Esophagus squamous epithelium (tissue), 5 donors: ENCODE data around the gene NUDT22. TPM values are rescaled to one million over a fixed set of nuclear protein-coding genes. Genes with fewer than 3 reads are reported as not detected.

Experiments used
- DNase-seq: peaks from one replicate; lab custom pipeline; 2025; lab: John Stamatoyannopoulos, UW
- H3K27ac ChIP-seq, 4 donors: fragments of 200-600 bp; sonication (generic); one replicate each; pipeline ENCODE4 v1.5.1; 2016 to 2019; ENCODE audit warnings: mild to moderate bottlenecking in 1 of 4
- H3K27me3 ChIP-seq, 4 donors: fragments of 200-600 bp; sonication (generic); 1 replicate in 3 of 4; 2 replicates in 1 of 4; pipeline versions ENCODE4 v1.5.1 to v1.6.0; 2017 to 2021; ENCODE audit warnings: antibody characterized with exemption in 1 of 4
- H3K36me3 ChIP-seq, 3 donors: fragments of 200-600 bp; sonication (generic); one replicate each; pipeline ENCODE4 v1.5.1; 2016 to 2019
- H3K4me1 ChIP-seq, 3 donors: fragments of 200-600 bp; sonication (generic); one replicate each; pipeline ENCODE4 v1.5.1; 2017 to 2019
- H3K4me3 ChIP-seq, 4 donors: fragments of 200-600 bp; sonication (generic); 1 replicate in 3 of 4; 2 replicates in 1 of 4; pipeline ENCODE4 v1.5.1; 2016 to 2019; ENCODE audit warnings: mild to moderate bottlenecking in 2 of 4, moderate library complexity in 1 of 4
- H3K9me3 ChIP-seq, 3 donors: fragments of 200-600 bp; sonication (generic); one replicate each; pipeline ENCODE4 v1.5.1; 2016 to 2019
- POLR2A ChIP-seq, 4 donors: fragments of 450-650 bp; IDR thresholded peaks; one replicate each; pipeline ENCODE4 v1.6.1; 2017; ENCODE audit warnings: antibody characterized with exemption in 4 of 4, mild to moderate bottlenecking in 4 of 4, moderate library complexity in 3 of 4
- WGBS, 2 donors: methylation state at CpG; one replicate each; pipeline ENCODE4 v1.1.5; 2018; 5-methylcytosine and 5-hydroxymethylcytosine counted together
- intact Hi-C: fragments of 100-400 bp; cut with DNase I; formaldehyde crosslinking; loops from one replicate; pipeline ENCODE4 v1.15.0; 2022
- total RNA-seq, 4 donors: library from RNA; depleted of rRNA; stranded (reverse); fragments of >200 nt; gene quantifications; one replicate each; pipeline ENCODE4 v1.1.0, GENCODE V29; 2016
- TF ChIP-seq, protein P1 (sequence below), 6 experiments: fragments of 450-650 bp in 4 of 6; fragments of 200-600 bp in 2 of 6; sonication (generic) in 2 of 6; IDR thresholded peaks; one replicate each; pipeline ENCODE4 v1.5.1; 2016 to 2019; ENCODE audit warnings: antibody characterized with exemption in 6 of 6, mild to moderate bottlenecking in 4 of 6, moderate library complexity in 4 of 6
- donor health status: DM: yes; HTN: yes; CAD: no.

Gene NUDT22
- total RNA-seq, 4 donors from 2014 or later = 44.0 to 60.1 (median 50.7) TPM

DNA sequence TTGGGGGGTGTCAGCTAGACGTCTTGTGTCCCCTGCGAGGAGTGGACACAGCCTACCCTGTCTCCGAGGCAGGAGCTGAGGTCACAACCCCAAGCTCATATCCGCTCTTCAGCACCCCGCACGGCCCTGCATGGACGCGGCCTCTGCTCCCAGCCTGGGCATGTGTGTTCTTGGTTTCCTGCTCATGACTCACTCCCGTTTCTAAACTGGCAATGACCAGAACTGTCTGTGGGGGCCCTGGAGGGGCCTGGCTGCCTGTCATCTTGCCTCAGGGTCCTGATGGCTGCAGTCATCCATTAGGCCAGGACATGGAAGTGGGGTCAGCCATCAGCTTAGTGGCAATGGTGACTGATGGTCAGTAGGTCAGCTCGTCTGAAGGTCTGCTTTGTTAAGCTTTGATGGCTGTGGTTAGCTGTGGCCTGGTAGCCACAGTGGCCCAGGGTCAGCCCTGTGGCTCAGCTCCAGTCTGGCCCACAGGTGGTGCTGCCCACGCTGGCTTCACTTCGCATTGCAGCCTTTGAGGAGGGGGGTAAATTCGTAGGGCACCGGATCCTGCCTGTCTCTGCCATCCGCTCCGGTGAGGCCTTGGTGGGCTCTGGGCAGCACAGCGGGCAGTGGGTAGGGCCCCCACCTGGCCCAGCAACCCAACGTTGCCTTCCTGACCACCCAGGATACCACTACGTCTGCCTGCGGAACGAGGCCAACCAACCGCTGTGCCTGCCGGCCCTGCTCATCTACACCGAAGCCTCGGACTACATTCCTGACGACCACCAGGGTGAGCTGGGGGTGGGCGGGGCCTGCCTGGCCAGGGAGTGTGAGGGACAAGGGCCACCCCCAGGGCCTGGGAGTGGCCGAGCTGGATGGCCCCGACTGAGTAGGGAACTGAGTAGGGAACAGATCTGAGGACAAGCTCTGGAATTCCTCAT lies 37.2 kb downstream of the NUDT22 start:
- WGBS, 2 donors = 35 to 80% methylated on average over 2 to 9 of the region's 29 CpGs
- Histone ChIP-seq H3K36me3 (peaks cover 49 to 88% (median 54%) of the 10 kb centered on the region in 3 donors), H3K9me3 (no peaks in the 10 kb centered on the region), H3K27me3 (no peaks in the 10 kb centered on the region), H3K4me3 (no peak overlapping the region), H3K27ac (no peak overlapping the region), H3K4me1 (peaks cover 17 to 31% (median 17%) of the 10 kb centered on the region in 3 donors)
- DNase-seq = no peak
- TF ChIP-seq, protein P1, sequence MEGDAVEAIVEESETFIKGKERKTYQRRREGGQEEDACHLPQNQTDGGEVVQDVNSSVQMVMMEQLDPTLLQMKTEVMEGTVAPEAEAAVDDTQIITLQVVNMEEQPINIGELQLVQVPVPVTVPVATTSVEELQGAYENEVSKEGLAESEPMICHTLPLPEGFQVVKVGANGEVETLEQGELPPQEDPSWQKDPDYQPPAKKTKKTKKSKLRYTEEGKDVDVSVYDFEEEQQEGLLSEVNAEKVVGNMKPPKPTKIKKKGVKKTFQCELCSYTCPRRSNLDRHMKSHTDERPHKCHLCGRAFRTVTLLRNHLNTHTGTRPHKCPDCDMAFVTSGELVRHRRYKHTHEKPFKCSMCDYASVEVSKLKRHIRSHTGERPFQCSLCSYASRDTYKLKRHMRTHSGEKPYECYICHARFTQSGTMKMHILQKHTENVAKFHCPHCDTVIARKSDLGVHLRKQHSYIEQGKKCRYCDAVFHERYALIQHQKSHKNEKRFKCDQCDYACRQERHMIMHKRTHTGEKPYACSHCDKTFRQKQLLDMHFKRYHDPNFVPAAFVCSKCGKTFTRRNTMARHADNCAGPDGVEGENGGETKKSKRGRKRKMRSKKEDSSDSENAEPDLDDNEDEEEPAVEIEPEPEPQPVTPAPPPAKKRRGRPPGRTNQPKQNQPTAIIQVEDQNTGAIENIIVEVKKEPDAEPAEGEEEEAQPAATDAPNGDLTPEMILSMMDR (IDR thresholded peaks at IDR 0.05) = no peak
- TF ChIP-seq POLR2A (IDR thresholded peaks at IDR 0.05) = no peak
- intact Hi-C loops = no loop called here

DNA sequence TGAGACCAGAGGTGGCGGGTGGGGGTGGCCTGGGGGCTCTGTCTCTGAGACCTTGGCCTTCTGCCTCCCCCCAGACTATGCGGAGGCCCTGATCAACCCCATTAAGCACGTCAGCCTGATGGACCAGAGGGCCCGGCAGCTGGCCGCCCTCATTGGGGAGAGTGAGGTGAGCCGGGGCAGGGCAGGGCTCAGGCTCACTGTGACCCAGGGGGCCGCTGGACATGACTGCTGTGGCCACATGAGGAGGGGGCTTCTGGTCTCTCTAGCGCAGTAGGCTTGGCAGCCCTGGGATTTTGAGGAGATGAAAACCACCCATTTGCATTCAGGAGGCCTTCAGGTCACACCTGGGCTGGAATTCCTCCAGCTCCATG lies 37.9 kb downstream of the NUDT22 start:
- peaks cover 43 to 82% (median 51%) of the 10 kb centered on the region in 3 donors for H3K36me3 ChIP-seq
- no peaks in the 10 kb centered on the region for H3K9me3 ChIP-seq
- 50% methylated on average over 1 of the region's 8 CpGs; no CpG with 5 or more reads in 1 of the 2 donors for WGBS, 2 donors
- intact Hi-C loops = no loop called here
- H3K27me3 ChIP-seq = no peaks in the 10 kb centered on the region
- no peak overlapping the region for H3K4me3 ChIP-seq
- TF ChIP-seq POLR2A (IDR thresholded peaks at IDR 0.05) = no peak
- TF ChIP-seq, protein P1 (IDR thresholded peaks at IDR 0.05) = no peak
- H3K27ac ChIP-seq = no peak overlapping the region
- no peak for DNase-seq
- peaks cover 24 to 37% (median 24%) of the 10 kb centered on the region in 3 donors for H3K4me1 ChIP-seq

- 83 to 84% methylated on average over 2 to 3 of the region's 10 CpGs for WGBS, 2 donors
- no peak for DNase-seq
- Histone ChIP-seq H3K27me3 (no peaks in the 10 kb centered on the region), H3K4me3 (no peak overlapping the region), H3K4me1 (peaks cover 25 to 42% (median 27%) of the 10 kb centered on the region in 3 donors), H3K9me3 (no peaks in the 10 kb centered on the region), H3K36me3 (peaks cover 39 to 77% (median 46%) of the 10 kb centered on the region in 3 donors), H3K27ac (no peak overlapping the region)
- TF ChIP-seq, protein P1 (IDR thresholded peaks at IDR 0.05) = no peak
- no peak for TF ChIP-seq POLR2A (IDR thresholded peaks at IDR 0.05)
- intact Hi-C loops = no loop called here
These were observed 38.3 kb downstream of the NUDT22 start for GRCh38 chr11:64264371-64264852.

DNA sequence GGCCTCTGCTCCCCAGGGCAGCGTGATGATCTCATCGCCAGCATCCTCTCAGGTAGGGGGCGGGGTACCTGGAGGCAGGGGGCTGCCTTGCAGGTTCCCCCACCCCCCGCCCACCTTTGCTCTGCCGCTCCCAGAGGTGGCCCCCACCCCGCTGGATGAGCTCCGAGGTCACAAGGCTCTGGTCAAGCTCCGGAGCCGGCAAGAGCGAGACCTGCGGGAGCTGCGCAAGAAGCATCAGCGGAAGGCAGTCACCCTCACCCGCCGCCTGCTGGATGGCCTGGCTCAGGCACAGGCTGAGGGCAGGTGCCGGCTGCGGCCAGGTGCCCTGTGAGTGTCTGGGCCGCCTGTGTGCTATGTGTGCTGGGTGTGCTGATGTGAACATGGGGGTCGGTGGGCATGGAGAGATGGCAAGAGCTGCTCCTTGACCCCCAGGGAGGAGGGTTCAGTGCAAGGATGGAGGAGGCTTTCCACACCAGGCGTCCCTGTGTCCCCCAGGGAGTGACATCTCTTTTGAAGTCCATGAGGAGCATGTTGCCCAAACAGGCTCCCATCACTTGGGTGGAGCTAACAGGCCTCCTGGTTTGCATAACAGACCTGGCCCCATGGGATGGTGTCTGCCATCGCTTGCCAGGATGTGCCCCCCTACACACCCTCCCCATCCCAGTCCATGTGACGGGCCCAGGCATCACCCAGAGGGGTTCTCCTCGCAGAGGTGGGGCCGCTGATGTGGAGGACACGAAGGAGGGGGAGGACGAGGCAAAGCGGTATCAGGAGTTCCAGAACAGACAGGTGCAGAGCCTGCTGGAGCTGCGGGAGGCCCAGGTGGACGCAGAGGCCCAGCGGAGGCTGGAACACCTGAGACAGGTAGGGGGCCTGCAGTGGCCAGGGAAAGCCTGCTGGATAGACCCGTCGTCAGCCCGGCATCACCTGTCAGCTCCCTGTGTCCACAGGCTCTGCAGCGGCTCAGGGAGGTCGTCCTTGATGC lies 39.4 kb downstream of the NUDT22 start:
- Histone ChIP-seq H3K36me3 (peaks cover 31 to 67% (median 37%) of the 10 kb centered on the region in 3 donors), H3K4me1 (peaks cover 25 to 44% (median 27%) of the 10 kb centered on the region in 3 donors), H3K27me3 (no peaks in the 10 kb centered on the region), H3K27ac (peak overlapping the region in 1 of 4 donors; percentile 99), H3K9me3 (no peaks in the 10 kb centered on the region), H3K4me3 (no peak overlapping the region)
- TF ChIP-seq POLR2A (IDR thresholded peaks at IDR 0.05) = no peak
- TF ChIP-seq, protein P1 (IDR thresholded peaks at IDR 0.05) = no peak
- intact Hi-C loops = no loop called here
- DNase-seq = no peak
- 82 to 92% methylated on average over 6 to 12 of the region's 35 CpGs for WGBS, 2 donors
